Measurements from ENCODE around the gene ARFGEF2.
"Not testable (repeated sequence)": the region's sequence is repeated elsewhere in the genome, so short reads cannot be mapped to it uniquely, and the experiment has no call there.

The ARFGEF2 gene

DNA sequence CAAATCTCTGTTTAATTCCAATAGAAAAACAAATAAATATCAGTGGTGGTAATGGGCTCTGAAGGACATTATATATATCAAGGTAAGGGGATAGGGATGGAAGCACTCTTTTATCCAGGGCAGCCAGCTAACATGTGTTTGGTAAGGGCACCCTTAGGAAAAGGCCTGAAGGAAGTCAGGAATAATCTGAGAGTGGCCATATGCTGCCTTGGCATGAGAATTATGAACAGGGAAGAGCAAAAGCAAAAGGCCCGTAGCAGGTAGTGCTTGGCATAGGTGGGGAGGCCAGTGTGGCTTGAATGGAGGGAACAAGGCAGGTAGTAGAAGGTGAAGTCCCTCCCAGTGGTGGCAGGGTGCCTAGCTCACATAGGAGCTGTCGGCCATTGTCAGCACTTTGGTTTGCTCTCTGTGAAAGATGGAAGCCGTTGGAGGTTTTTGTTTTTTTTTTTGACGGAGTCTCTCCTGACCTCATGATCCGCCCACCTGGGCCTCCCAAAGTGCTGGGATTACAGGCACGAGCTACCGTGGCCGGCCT is 85.0 kb downstream of the ARFGEF2 start:
- DNase-seq, result no peak

DNA sequence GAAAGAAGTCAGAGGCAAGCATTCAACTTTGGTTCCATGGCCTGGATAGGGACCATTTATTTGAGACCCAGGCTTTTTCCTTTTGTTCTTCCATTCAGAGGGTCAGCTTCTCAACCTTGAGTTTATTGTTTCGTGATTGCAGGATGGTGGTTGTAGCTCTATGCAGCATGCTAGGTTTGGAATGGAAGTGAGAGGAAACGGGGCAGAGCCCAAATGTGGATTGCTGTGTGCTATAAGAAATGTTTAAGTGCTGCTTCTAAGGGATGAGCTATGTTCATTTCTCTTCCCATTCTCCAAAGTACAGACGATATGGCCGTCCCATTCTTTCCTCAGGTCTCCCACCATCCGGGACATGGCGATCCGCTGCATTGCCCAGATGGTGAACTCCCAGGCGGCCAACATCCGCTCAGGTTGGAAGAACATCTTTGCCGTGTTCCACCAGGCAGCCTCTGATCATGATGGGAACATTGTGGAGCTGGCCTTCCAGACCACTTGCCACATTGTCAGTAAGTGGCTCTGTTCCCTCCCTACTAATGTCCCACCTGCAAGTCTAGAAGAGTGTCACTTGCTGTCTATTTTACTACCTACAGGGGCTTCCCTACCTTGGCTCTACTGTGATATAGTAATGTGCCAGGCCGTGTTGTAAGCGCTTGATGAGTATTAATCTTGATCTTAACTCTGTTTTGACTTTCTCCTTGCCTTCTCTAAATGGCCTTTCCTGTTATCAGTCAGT is 88.6 kb downstream of the ARFGEF2 start:
- no peak for DNase-seq

DNA sequence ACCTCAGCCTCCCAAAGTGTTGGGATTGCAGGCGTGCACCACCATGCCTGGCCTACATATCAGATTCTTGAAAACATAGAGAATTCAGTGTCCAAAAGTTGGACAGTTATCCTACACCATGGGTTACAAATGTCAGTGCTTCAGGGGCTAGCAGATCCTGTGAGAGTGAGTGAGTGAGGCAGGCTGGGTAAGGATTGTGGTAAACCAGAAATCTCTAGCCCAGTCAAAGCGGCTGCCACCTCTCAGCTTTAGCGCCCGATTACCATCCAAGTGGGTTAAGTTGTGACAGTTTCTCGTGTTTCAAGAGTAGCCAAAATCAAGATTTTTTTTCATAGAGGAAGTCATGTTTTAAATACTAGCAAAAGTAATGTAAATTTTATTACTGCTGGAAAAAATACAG is 102.7 kb downstream of the ARFGEF2 start:
- no peak for DNase-seq

DNA sequence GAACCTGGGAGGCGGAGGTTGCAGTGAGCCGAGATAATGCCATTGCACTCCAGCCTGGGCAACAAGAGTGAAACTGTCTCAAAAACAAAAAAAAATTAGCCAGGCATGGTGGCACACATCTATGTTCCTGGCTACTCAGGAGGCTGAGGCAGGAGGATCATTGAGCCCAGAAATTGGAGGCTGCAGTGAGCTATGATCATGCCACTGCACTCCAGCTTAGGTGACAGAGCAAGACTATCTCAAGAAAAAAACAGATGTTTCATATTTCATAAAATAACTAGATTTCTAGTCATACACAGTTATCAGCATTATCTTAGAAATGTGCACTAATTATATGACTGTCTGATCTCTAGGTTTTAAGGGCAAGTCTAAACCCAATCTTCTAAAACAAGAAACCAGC is 106.7 kb downstream of the ARFGEF2 start:
- not testable (repeated sequence) for DNase-seq

DNA sequence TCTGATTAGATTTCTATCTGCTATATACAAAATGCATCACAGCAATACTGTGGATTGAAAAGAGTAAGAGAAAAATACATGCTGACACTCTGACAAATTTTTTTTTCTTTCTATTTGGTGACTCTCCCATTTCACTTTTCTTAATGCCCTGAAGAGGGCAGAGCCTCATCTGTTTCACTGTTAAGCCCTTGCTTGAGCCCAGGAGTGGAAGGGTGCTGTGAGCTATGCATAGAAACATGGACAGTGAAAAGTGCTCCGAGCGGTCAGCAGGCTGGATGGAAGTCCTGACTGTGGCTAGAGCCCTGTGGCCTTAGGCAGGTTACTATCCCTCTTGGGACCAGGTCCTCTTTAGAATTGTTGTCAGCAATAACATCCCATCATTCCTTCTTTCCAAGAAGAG is 107.2 kb downstream of the ARFGEF2 start:
- no peak for DNase-seq

DNA sequence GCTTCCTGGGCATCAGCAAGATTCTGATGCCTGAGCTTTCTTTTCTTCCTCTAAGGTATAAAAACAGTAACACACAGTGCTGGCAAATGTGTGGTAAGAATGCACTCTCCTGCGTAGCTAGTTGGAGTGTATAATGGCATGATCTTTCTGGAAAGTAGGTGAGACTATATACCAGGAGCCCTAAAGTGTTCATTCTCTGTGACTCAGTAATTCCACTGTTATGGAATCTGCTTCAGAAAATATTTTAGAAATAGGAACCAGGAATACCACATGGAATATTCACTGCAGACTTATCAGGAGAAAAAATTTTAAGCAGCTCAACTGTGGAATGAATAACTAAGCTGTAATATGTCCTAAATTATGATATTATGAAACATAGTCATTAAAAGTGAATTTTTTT is 107.7 kb downstream of the ARFGEF2 start:
- no peak for DNase-seq

DNA sequence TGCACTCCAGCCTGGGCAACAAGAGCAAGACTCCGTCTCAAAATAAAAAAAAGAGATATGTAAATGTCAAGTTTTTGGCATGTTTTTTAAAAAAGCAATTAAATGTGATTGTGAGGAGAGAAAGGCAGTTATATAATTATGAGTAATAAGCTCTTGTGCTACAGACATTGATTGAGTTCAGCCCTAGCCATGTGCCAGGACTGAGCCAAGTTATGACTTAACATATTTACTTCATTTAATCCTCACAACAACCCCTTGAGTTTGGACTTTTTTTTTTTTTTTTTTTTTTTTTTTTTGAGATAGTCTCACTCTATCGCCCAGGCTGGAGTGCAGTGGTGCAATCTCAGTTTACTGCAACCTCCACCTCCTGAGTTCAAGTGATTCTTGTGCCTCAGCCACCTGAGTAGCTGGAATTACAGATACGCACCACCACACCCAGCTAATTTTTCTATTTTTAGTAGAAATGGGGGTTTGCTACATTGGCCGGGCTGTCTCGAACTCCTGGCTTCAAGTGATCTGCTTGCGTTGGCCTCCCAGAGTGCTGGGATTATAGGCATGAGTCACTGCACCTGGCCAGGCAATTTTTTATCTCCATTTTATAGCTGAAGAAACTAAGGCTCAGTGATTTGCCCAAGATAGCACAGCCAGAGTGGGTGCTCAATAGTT is 109.6 kb downstream of the ARFGEF2 start:
- no peak for DNase-seq

DNA sequence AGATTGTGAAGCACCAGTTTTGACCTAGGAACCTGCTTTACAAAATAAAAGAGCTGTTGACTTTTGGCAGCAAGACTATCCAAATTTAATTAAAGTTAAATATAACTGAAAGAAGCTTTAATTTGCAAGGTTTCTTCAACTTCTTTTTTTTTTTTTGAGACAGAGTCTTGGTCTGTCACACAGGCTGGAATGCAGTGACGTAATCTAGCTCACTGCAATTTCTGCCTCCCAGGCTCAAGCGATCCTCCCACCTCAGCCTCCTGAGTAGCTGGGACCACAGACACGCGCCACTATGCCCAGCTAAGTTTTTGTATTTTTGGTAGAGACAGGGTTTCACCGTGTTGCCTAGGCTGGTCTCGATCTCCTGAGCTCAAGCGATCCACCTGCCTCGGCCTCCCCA is 110.9 kb downstream of the ARFGEF2 start:
- DNase-seq, result no peak

DNA sequence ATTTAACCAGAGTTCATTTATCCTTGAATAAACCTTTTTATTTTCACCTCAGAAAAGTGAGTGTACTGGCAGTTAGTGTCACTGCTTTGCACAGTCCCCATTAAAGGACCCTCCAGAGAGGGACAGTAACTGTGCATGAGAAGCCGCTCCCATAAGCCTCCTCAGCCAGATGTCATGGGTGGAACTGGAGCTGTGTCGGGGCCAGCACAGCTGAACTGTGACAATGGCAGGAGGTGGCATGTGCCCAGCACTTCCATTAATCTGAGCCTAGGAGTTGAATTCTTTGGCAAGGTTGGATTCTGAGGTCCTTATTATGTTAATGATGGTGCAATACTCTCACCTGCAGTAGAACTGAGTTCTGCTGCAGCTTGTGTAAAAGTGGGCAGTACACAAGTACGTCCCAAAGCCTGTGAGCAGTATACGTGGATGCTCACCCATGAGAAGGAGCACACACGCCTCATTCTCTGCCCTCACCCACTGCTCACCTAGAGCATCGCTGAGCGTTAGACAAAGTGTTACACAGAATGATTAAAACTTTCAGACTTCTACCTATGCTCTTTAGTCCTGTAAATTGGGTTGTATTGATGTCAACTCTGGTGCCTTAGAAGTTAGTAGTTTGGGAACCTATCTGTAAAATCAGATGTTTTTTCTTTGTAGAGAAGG is 112.7 kb downstream of the ARFGEF2 start:
- DNase-seq, result no peak

DNA sequence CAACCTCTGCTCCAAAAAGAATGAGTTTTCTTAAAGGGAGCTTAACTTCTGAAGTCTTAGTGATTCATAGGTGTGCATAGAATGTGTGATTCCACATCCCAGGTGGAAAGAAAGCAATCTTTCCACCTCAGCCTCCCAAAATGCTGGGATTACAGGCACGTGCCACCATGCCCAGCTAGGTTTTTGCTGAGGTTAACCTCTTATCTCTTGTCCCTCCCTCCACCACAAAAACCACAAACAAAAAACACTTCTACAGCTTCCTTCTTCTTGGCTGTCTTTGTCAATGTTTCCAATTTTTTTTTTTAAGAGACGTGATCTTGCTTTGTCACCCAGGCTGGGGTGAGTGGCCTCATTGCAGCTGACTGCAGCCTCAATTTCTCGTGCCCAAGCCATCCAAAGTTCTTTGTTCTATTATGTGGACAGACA is 116.5 kb downstream of the ARFGEF2 start:
- no peak for DNase-seq

DNA sequence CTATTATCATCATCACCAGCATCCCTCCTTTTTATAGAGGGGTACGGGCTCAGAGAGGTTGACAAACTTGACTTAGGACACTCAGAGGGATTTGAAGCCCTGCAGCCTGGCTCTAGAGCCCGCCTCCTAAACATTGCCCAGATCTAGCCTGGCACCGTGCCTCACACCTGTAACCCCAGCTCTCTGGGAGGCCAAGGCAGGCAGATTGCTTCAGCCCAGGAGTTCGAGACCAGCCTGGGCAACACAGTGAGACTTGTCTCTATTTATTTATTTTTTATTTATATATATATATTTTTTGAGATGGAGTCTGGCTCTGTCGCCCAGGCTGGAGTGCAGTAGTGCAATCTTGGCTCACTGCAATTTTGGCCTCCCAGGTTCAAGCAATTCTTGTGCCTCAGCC is 118.3 kb downstream of the ARFGEF2 start:
- DNase-seq, result no peak

DNA sequence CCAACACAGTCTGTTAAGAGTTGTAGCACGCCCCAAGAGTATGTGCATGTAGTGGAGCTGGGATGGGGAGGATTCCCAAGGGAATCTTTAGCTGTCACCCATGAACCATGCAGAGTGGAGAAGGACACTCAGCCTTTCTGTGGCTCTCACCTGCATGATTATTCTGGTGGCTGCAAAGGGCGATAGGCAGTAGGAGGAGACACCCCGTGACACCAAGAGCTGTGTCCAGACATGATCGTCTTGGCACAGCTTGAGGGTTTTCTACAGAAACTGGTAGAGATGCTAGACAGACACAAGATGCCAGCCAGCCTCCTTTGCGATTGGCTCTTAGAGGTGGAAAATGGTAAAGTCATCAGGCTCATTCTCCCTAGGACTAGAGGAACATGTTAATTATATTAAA is 121.5 kb downstream of the ARFGEF2 start:
- DNase-seq, result no peak

DNA sequence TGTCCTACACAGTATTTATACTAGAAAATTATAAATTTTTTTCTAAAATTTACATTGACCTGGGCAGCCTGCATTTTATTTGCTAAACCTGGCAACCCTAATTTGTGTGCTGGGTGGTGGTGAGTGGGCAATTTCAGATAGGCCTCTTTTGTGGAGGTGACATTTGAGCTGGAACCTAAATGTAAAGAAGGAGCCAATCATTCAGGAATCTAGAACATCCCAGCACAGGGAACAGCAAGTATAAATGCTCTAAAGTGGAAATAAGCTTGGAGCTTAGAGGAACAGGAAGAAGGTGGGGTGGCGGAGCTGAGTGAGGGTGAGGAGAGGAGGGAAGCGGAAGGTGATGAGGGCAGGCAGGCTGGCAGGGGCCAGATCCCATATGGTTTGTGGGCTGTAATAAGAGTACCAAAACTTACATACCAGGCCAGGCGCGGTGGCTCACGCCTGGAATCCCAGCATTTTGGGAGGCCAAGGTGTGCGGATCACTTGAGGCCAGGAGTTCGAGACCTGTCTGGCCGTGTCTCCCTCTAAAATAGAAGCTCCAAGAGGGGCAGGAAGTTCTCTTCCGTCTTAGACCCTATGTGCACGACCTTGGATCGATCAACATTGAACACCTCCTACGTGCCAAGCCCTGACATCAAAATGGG is 124.1 kb downstream of the ARFGEF2 start:
- DNase-seq, result peak; percentile 40

DNA sequence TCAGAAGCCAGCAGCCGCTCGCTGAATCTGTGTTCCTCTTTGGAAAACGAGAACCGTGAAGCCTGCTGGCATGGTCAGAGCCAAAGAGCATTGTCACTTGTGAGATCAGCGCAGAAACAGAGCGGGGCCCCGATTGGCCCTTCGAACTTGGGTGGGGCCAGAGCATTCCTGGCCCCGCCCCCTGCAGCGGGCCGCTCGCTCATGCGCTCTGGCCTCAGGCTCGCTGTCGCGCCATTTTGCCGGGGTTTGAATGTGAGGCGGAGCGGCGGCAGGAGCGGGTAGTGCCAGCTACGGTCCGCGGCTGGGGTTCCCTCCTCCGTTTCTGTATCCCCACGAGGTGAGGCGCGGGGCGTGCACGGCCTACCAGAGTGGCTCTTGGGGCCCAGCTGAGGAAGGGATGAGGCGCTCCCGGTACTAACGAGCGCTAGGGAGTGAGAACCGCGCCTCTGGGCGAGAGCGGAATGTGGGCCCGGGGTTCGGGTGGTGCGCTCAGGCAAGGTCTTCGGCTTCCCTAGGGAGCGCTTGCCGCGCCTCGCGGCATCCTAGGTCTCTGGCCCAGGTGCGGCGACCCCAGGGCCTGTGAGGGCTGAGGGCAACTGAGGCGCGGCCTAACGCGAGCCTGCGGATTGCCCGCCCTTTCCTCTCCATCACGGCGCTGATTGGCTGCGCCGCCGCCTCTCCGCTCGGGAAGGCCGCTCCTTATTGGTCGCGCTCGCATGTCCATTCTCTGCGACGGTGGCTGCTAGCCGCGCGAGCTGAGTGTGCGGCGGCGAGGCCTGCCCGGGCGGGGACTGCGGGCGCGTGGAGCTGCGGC is 124.8 kb downstream of the ARFGEF2 start, which contains the start of gene CSE1L:
CSE1L (plus strand) TSS at position 226 of the 814 bp plus-strand sequence. CDS start 12,152 bp downstream, outside the sequence.
- peak; percentile 88 for DNase-seq

DNA sequence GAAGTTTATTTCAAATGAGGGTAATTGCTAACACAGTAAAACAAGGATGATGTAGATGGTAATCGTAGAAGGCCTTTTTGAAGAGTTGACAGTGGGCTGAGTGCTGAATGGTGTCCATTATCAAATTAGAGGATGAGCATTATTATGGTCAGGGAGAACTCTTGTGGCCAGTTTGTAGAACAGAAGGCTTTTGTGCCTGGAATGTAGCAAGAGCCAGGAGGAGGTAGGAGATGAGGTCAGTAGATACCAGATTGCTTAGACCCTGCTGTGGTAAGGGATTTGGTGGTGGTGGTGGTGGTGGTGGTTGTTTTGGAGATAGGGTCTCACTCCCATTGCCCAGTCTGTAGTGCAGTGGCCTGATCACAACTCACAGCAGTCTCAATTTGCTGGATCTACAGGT is 130.8 kb downstream of the ARFGEF2 start:
- no peak for DNase-seq

DNA sequence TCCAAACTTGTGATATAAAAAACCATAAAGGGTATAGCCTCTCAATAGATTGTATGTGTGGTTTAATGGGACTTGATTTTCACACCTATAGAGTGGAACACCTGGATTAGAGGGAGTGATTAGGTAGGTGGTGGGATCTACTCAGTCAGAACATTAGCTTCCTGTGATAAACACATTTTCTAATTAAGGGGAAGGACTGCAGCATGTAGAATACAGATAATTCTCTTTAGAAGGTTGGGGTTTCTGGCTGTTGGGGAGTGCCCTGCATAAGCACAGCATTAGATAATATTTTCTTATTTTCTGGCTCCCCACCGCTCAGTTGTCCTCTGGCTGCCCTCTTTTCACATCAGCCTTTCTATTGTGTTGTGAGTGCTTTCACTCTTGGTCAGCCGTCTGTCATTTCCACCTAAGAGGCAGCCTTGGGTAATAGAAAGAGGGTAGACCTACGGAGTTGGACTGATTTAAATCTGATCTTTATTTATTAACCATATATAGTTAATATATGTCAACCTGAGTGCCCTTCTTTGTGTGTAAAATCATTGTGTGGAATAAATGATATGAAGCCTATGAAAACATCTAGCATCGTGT is 132.6 kb downstream of the ARFGEF2 start:
- DNase-seq, result no peak

DNA sequence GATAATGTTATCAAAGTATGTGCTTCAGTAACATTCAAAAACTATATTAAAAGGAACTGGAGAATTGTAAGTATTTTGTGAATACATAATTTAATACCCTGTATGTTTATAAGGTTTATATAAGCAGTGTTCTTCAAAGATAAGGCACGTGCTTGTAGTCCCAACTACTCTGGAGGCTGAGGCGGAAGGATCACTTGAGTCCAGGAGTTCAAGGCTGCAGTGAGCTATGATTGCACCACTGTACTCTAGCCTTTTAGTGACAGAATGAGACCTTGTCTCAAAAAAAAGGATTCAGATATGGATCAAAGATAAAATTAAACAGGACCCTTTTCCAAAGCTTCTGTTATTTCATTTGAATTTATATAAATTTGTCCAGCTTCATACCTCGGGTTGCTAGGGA is 141.8 kb downstream of the ARFGEF2 start:
- DNase-seq, result no peak

DNA sequence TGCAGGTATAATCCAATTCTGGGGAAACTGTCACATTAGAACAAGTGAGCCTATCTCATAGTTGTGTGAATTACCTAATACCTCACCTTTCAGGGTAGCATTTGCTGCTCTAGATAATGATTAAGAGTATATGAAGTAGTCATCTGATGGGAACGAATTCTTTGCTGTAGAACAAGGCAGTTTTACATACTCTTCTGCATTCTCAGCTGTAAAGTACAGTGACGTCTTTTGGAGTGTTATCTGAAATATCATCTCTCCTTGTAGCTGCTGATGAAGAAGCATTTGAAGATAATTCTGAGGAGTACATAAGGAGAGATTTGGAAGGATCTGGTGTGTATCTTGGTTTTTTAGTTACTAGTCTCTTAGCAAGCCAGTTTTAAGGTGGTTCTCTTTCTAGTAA is 153.0 kb downstream of the ARFGEF2 start:
- no peak for DNase-seq

DNA sequence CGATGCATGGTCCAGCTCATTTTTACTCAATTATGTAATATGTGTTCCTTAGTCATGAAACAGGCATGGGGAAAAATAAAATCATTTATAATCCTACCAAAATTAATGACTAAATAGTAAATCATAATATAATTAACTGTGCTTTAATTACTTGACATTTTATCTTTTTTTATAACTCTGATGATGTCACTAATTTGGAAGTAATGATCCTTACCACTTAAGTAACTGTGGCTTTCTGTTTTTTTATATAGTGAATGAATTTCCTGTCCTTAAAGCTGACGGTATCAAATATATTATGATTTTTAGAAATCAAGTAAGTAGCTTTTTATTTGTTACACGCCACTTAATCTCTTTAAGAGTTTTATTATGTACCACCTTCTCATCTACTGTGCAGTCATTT is 156.8 kb downstream of the ARFGEF2 start:
- no peak for DNase-seq

DNA sequence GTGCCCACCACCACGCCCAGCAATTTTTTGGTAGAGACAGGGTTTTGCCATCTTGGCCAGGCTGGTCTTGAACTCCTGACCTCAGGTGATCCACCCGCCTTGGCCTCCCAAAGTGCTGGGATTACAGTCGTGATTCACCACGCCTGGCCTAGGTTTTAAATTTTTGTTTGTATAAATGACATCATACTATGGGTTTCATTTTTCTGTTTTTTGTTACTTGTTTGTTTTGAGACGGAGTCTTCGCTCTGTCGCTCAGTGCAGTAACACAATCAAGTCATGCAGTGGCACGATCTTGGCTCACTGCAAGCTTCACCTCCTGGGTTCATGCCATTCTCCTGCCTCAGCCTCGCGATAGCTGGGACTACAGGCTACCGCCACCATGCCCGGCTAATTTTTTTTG is 160.8 kb downstream of the ARFGEF2 start:
- not testable (repeated sequence) for DNase-seq
